ENCODE data around the gene WAC.
"Not testable (repeated sequence)": the region's sequence is repeated elsewhere in the genome, so short reads cannot be mapped to it uniquely, and the experiment has no call there.

WAC gene, protein sequence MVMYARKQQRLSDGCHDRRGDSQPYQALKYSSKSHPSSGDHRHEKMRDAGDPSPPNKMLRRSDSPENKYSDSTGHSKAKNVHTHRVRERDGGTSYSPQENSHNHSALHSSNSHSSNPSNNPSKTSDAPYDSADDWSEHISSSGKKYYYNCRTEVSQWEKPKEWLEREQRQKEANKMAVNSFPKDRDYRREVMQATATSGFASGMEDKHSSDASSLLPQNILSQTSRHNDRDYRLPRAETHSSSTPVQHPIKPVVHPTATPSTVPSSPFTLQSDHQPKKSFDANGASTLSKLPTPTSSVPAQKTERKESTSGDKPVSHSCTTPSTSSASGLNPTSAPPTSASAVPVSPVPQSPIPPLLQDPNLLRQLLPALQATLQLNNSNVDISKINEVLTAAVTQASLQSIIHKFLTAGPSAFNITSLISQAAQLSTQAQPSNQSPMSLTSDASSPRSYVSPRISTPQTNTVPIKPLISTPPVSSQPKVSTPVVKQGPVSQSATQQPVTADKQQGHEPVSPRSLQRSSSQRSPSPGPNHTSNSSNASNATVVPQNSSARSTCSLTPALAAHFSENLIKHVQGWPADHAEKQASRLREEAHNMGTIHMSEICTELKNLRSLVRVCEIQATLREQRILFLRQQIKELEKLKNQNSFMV

DNA sequence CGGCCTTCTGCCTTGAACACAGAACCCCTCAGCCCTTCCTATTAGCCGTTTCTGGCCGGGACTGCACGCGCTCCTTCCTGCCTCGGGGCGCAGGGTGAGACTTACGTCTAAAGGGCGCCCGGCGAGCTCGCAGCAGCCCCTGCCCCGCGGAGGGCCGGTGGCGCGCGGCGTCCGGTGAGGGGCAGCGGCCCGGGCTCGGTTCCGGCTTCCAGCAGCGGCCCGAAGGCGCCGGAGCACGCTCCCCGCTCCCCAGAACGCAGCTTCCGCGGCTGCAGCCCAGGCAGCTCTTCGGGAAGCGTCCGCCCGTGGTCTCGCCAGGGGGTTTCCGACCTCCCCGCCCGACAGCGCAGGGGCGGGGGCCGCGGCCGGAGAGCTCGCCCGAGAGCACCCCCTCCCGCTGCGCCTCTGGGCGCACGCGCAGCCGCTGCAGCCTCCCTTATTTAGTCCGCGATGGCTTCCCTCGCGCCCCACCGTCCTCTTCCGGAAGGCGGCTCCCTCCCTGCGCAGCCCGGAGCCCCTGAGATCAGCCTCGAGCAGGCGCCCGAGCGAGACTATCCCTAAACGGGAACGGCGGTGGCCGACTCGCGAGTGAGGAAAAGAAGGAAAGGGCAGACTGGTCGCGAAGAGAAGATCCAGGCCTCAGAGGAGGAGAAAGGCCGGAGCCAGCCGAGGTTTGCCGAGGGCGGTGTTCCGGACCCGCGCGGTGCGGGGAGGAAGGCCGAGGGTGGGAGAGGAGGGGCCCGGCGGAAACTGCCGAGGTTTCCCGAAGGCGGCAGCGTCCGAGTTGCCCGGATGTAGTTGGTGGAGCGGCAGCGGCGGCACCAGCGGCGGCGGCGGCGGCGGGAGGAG, at the start of gene WAC:
WAC (plus strand) TSS at position 782 of the 849 bp plus-strand sequence. CDS start 462 bp downstream, outside the sequence.
- peak; percentile 94 for DNase-seq (ENCODE audit: low read depth)

DNA sequence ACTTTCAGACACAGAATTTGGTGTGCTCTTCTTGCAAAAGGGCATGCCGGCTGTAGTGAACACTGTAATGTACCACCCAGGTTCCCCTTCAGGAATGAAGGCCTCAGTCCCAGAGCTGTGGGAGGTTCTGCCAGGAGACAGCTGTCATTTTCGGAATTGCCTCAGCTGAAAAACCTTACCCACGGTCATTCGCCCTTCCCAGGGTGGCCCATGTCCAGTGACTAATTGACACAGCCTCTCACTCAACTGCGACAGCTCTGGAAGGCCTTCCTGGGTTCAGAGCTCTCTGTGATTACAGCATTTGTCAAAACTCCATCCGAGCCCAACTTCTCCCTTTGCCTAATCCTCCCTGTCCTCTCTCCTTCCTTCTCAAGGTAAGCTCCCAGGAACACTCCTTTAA, 43.7 kb upstream of the WAC start:
- no peak for DNase-seq (ENCODE audit: low read depth)

DNA sequence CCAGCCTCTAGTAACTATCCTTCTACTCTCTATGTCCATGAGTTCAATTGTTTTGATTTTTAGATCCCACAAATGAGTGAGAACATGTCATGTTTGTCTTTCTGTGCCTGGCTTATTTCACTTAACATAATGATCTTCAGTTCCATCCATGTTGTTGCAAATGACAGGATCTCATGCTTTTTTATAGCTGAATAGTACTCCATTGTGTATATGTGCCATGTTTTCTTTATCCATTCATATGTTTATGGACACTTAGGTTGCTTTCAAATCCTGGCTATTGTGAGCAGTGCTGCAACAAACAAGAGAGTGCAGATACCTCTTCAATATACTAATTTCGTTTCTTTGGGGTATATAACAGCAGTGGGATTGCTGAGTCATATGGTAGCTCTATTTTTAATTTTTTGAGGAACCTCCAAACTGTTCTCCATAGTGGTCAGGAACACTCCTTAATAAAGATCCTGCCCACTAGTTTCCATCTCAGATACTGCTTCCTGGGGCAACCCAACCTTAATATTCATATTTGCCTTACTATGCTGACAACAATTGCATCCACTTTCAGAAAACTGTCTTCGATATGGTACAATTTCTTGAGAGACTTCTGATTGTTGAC, 42.6 kb upstream of the WAC start:
- DNase-seq (ENCODE audit: low read depth), result not testable (repeated sequence)

DNA sequence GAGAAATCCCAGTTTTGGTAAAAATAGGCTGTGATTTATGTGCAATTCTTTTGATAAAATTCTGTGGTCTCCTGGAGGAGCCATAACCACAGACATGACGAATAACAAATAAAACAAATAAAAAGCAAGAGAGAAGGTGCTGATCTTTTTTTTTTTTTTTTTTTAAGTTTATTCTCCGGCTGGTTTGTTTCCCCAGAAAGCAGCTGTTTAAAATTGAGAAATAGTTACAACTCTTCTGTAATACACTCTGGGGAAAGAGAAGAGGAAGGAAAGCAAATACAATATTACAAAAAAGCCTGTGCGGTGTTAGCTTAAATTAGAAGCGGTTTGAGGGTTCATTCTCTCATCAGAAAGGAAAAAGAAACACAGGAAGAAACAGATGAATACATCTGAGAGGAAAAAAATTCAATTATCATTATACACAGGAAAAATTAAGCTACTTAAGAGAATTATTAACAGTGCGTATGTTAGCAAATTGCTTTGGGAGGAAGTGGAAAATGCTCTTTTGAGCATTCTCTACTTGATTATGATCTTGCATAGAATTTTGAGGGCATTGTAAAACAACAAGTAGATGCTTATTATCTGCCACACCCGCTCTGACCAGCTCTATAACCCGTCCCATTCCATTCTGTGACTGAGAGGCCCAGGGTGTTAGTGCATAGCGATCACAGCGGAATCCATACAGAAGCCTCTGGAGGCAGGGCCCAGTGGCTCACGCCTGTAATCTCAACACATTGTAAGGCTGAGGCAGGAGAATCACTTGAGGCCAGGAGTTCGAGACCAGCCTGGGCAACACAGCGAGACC, 40.6 kb upstream of the WAC start:
- DNase-seq (ENCODE audit: low read depth), result no peak

DNA sequence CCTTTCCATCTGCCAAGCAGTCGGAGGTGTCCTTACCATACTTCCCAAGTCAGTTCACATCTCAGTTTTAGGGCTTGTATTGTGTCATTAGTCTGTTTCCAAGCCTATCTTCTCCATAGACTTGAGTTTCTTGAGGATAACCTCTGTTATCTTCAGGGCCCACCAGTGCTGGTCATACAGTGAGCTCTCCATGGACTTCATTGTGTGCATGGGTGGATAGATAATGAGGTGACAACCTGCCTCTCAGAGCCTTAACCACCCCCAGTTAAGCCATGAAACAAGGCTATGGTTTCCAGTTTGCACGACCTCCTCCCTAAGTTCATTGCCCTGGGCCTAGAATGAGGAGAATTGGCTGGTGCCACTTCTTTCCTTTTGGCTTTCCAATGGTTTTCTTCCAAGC, 38.5 kb upstream of the WAC start:
- no peak for DNase-seq (ENCODE audit: low read depth)

DNA sequence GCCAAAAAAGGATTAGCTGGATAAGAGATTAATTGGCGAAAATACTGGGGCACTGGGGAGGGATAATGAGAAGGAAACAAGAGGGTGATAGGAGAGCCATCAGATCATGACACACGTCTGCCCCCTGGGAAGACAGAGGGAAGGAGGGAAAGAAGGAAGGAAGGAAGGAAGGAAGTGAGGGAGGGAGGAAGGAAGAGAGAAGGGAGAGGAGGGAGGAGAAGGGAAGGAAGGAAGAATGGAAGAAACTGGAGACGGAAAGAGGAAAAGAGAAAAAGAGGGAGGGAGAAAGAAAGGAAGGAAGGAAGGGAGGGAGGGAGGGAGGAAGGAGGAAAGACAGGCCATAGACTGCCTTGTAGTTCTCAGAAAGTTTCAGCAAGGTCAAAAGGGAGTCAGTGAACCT, 37.8 kb upstream of the WAC start:
- DNase-seq (ENCODE audit: low read depth), result no peak

DNA sequence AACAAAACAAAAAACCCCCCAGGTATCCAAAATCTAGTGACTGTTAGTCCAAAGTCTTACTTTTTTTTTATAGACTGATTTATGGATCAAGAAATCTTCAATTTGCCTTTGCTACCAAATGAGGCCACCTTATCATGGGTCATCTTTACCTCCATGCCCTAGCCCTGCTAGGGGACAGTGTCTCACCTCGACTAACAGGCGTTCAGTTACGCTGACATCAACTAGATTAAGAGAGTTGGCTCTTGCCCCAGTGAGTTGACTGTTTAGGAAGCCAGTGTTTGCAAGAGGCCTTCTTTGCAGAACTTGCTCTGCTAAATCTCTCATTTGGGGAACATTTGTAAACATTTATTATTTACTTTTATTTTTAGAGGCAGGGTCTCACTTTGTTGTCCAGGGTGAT, 36.9 kb upstream of the WAC start:
- DNase-seq (ENCODE audit: low read depth), result no peak

DNA sequence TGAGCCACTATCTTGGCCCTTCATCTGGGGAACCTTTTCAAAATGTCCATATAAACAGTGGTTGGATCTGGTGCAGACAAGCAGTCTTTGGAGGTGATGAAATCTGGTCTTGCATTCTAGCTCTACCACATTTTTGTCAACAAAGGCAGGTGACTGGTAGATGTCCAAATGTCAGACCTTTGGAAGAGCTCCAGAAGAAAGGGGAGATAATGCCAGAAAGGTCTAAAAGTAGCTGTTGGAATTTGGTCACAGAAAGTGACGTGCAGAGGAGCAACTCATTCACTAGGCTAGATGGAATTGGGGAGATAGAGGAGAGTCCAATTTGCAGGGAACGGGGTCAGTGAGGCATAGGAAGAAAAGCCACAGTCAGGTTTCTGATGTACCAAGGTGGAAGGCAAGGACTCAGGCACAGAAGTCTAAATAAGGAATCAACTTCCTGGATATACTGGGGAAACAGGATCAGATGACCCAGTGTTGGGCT, 36.4 kb upstream of the WAC start:
- no peak for DNase-seq (ENCODE audit: low read depth)

DNA sequence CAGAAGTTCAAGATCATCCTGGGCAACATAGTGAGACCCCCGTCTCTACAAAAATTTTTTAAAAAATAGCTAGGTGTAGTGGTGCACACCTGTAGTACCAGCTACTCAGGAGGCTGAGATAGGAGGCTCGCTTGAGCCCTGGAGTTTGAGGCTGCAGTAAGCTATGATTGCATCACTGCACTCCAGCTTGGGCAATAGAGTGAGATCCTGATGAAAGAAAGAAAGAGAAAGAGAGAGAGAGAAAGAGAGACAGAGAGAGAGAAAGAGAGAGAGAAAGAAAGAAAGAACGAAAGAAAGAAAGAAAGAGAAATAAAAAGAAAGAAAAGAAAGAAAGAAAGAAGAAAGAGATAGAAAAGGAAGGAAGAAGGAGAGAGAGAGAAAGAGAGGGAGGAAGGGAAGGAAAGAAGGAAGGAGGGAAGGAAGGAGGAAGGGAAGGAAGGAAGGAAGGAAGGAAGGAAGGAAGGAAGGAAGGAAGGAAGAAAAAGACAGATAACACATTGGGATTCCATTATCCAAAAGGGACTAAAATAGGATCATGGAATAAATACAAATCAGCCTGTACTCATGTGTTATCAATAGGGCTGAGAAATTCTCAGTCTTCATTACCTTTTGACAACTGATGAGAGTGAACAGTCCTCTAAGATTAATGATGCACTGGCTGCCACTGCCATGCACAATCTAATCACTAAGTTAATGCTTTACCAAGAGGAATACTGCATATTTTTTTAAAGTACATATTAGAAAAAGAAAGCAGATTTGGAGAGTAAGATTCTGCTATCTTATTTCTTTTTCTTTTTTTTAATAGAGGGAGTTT, 35.4 kb upstream of the WAC start:
- no peak for DNase-seq (ENCODE audit: low read depth)

DNA sequence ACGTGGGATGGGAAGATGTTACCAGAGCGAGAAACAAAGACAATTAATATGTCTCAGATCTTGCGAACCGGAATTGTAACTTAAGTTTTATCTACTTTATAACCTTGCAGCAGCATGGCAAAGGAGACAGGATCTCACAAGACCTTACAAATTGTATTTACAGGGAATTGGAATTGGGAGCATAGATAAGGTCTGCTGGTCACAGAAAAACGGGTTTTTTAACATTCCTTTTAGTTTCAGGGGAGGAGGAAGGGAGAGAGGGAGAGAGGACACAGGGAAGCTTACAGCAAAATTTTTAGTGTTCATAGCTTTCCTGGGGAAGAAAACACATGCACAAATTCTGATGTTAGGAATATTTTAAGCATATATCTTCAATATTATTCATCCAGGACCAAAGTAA, 32.7 kb upstream of the WAC start:
- DNase-seq (ENCODE audit: low read depth), result not testable (repeated sequence)

DNA sequence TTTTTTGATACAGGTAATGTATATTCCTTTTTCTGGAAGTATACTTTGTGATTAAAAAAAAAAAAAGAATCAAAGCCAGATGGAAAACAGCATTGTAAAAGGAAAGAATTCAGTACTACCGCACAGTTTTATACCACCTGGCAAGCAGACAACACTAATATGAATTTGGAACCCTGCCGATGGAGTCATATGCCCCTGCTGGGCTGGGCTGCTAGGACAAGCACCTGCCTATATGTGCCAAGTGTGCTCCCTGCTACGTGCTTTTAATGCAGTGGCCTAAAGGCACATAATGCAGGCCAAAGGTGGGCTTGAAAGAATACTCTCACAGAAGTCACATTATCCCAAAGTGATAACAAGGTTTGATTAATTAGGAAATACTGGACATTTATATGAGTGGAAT, 29.8 kb upstream of the WAC start:
- no peak for DNase-seq (ENCODE audit: low read depth)

DNA sequence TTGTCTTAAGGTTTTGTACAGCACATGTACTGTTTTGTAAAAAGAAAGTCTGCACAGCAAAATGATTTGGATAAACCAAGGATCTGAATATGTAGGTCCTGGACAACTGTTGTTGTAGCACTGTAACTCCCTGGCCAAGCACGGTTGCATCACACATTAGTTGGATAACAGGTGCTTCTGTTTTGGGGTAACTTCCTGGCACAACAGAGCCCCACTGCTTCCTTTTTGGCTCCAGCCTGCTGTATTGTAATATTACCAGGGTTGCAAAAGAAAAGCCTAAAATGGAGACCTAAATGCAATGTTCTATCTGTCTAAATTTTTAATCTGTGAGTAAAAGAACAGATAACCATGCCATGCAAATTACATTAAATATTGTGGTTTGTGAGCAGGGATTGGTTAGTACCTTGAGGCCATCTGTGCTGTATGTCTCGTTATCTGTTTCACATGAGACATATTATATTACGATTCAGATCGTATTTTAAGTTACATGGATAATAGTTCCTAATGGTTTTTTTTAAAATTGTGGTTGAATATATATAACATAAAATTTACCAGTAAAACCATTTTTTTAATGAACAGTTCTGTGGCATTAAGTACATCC, 27.5 kb upstream of the WAC start:
- no peak for DNase-seq (ENCODE audit: low read depth)

DNA sequence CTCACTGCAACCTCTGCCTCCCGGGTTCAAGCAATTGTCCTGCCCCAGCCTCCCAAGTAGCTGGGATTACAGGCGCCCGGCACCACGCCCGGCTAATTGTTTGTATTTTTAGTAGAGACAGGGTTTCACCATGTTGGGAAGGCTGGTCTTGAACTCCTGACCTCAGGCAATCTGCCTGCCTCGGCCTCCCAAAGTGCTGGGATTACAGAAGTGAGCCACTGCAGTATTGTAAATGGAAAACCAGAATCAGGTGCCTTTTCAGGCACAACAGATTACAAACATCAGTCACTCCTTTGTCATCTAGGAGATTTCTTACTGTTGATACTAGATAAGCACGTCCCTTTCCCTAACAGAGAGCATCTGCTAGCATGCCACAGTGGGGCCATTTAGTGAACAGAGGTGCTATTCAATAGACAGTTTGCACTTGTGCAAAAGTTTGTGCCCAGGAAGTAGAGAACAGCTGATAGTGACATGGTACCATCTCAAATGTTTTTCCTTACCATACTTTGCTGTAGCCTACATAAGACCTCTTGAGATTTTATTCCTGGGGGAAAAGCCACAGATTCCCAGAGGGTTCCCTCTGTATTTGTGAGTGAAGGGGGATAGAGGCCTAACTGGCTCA, 24.5 kb upstream of the WAC start:
- DNase-seq (ENCODE audit: low read depth), result no peak

DNA sequence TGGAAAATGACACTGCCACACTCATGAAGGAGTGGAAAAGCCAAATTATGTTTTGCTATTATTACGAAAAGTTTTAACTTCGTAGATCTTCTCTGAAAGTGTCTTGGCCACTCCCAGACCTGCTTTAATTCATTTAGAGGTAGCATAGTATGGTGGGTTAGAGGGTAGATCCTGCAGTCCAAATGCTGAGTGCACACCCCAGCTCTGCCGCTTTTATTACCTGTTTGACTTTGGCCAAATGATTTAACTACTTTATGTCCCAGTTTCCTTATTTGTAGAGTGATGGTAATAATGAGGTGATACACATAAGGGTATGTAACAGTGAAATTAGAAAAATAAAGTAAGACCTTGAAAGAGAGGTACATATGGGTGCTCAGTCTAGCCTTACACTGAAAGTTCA, 23.6 kb upstream of the WAC start:
- DNase-seq (ENCODE audit: low read depth), result no peak

DNA sequence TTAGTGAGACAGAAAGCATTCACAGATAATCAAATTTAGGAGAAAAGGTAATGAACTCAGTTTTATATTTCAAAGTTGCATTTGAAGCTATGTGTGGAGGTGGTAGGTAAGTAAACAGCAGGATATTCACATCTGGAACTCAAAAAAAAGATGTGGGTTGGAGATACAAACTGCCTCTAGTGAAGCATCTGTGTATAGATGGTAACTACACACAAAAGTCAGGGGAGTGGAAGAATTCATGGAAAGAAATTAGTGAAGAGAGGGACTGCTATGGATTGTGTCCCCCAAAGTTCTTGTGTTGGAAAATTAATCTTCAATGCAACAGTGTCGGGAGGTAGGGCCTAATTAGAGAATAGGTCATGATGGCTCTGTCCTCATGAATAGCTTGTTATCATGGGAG, 18.3 kb upstream of the WAC start:
- DNase-seq (ENCODE audit: low read depth), result no peak

DNA sequence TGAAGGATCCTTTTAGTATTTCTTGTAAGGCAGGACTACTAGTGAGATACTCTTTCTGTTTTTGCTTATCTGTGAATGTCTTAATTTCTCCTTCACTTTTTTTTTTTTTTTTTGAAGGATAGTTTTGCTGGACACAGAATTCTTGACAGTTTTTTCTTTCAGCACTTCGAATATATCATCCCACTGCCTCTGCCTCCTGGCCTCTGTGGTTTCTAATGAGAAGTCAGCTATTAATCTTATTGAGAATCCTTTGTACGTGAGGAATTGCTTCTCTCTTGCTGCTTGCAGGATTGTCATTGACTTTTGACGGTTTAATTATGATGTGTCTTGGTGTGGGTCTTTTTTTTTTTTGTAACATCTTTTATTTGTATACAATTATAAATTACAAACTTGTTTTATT, 12.6 kb upstream of the WAC start:
- DNase-seq (ENCODE audit: low read depth), result no peak

DNA sequence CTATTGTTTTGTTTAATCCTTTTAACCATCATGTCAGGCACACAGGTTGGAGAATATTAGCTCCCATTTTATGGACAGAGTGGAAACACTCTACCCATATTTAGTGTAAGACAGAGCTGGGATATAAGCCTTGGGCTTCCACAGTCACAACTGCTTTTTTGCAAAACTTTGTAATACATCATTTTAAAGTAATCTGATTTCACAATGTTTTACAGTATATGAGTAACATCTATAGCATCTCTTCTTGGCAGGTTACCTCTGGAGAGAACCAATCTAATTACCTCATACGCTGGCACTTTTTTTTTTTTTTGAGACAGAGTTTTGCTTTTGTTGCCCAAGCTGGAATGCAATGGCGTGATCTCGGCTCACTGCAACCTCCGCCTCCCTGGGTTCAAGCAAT, 12.1 kb upstream of the WAC start:
- DNase-seq (ENCODE audit: low read depth), result not testable (repeated sequence)

DNA sequence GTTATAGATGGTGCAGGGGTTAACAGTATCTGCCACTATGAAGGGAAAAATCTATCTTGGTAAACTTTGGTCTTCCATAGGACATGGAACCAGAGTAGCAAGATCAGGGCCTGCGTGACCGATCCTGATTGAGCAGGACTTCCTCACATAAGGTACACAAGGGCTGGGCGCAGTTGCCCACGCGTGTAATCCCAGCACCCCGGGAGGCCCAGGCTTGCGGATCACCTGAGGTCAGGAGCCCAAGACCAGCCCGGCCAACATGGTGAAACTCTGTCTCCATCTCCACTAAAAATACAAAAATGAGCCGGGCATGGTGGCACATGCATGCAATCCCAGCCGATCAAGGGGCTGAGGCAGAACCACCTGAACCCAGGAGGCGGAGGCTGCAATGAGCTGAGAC, 11.0 kb upstream of the WAC start:
- DNase-seq (ENCODE audit: low read depth), result not testable (repeated sequence)

DNA sequence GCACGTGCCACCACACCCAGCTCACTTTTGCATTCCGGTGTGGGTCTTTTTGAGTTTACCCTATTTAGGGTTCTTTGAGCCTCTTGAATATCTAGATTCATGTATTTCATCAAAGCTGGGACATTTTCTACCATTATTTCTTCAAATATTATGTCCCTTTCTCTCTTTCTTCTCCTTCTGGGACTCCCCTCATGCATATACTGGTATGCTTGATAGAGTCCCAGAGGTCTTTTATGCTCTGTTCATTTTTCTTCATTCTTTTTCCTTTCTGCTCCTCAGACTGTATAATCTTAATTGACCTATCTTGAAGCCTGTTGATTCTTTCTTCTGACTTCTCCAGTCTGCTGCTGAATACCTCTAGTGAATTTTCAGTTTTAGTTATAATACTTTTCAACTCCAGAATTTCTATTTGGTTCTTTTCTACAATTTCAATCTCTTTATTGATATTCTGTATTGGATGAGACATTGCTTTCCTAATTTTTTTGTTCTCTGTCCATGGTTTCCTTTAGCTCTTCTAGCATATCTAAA, 9.1 kb upstream of the WAC start:
- no peak for DNase-seq (ENCODE audit: low read depth)
